HT1080 (cell line): ENCODE measurements around the gene TMEM154. TPM values are rescaled to one million over a fixed set of nuclear protein-coding genes. Genes with fewer than 3 reads are reported as not detected.

ENCODE experiments used
- DNase-seq: peaks from one replicate; pipeline ENCODE4 v3.0.0-alpha.2; 2015; ENCODE audit warnings: low read depth
- total RNA-seq: library from RNA; depleted of rRNA; stranded (reverse); fragments of >200 nt; shearing (Covaris generic); gene quantifications from 2 replicates; pipeline ENCODE4 v1.2.3, GENCODE V29; 2014

The TMEM154 gene
- total RNA-seq, 1 experiment from 2014 or later, result 16.3 TPM

- DNase-seq, result peak; percentile 98
Observed at GRCh38 chr4:152696764-152697261, 17.0 kb upstream of the TMEM154 start.

GRCh38 chr4:152693871-152694270 lies 14.1 kb upstream of the TMEM154 start:
- DNase-seq, result no peak

- DNase-seq, result no peak
Observed at GRCh38 chr4:152691761-152692160, 12.0 kb upstream of the TMEM154 start.

GRCh38 chr4:152690706-152691651 lies 11.2 kb upstream of the TMEM154 start:
- DNase-seq, result no peak

- no peak for DNase-seq
Observed at GRCh38 chr4:152689615-152690501, 10.1 kb upstream of the TMEM154 start.

- DNase-seq, result no peak
Observed at GRCh38 chr4:152687974-152688599, 8.3 kb upstream of the TMEM154 start.

- DNase-seq, result no peak
Observed at GRCh38 chr4:152686452-152687013, 6.7 kb upstream of the TMEM154 start.

GRCh38 chr4:152684587-152684986 lies 4.8 kb upstream of the TMEM154 start:
- no peak for DNase-seq

- no peak for DNase-seq
Observed at GRCh38 chr4:152684007-152684406, 4.2 kb upstream of the TMEM154 start.

- no peak for DNase-seq
Observed at GRCh38 chr4:152682143-152682941, 2.5 kb upstream of the TMEM154 start.

- DNase-seq, result peak; percentile 96
Observed at GRCh38 chr4:152680988-152681603, 1.3 kb upstream of the TMEM154 start.

- DNase-seq, result peak; percentile 13
Observed at GRCh38 chr4:152678841-152679240, 956 bp downstream of the TMEM154 start.

- no peak for DNase-seq
Observed at GRCh38 chr4:152677117-152677516, 2.7 kb downstream of the TMEM154 start.

- no peak for DNase-seq
Observed at GRCh38 chr4:152676052-152676854, 3.5 kb downstream of the TMEM154 start.

GRCh38 chr4:152674359-152674758 lies 5.4 kb downstream of the TMEM154 start:
- DNase-seq, result no peak

- no peak for DNase-seq
Observed at GRCh38 chr4:152673489-152673888, 6.3 kb downstream of the TMEM154 start.

- no peak for DNase-seq
Observed at GRCh38 chr4:152672206-152673092, 7.3 kb downstream of the TMEM154 start.
